ENCODE measurements around the gene ABCB10.

The ABCB10 gene

DNA sequence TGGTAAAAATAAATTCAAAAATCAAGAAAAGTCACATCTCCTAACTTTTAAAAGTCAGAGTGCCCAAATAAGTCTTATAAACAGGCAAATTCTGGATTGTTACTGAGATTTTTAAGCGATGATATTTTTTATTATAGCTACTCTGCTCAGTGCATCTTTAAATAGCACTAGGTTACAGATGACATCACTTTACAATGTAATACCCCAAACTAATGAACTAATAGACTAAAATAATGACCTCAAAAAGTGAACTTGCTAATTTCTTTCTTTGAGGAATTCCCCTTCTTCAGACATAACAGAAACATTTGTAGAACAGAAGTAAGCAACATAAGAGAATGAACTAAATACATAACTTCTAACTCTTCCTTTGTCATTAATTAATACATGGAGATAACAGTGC lies 91.6 kb downstream of the ABCB10 start:
- no peak for DNase-seq

Data from stimulated activated naive CD4-positive, alpha-beta T cell treated with Interleukin-2 at 50 U/mL for 16 hours (primary cell).